NCI-H446 treated with DMSO at 0.1 percent for 48 hours (cell line): ENCODE data around the gene RALB.
"Not testable (repeated sequence)": the region's sequence is repeated elsewhere in the genome, so short reads cannot be mapped to it uniquely, and the experiment has no call there.

ENCODE experiments used
- DNase-seq: peaks from one replicate; lab custom pipeline; 2025; lab: John Stamatoyannopoulos, UW

The RALB gene

DNA sequence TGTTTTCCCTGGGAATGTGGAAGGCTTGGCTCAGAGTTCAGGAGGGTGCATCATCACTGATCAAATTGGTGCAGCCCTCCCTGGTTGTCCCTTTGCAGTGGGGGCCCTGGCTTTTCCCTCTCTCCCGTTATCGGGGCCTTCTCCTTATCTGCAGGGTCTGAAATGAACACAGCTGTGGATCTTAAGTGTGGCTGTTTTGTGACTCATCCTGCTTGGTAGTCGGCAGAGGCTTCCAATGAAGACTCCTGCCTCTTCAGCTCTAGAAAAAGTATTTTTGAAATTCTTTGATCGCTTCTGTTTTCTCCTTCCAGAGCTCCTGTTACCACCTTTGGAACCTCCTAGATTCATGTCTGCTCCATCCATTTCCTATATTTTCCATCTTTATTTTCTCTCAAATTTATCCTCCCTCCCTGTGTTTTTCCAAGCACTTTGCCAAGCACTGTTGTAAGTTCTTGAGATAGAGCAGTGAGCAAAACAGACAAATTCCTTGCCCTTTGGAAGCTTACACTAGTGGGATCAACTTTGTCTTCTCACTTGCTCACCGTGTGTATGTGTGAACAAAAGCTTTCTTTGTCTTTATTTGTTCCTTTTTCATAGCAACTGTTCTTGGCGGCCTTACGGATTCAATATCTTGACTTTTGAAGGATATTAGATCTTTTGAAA lies 45.7 kb downstream of the RALB start:
- no peak for DNase-seq

DNA sequence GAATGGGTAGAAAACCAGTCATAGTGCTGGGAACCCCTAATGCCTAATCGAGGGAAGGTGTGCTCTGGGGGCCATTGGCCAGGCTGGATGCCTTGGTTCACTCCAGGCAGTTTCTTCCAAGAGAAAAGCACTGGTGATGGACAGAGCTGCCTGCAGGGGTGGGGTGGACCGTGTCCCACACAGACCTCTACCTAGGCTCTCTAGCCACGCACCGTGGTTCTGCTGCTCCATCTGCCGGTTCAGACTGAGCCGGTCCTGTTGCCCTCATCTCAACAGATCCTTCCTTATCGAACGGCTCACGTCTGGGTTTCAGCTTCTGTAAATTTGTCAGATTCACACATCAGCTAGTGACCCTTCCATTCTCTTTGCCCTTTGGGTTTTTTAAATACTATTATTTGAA lies 46.4 kb downstream of the RALB start:
- DNase-seq = no peak

DNA sequence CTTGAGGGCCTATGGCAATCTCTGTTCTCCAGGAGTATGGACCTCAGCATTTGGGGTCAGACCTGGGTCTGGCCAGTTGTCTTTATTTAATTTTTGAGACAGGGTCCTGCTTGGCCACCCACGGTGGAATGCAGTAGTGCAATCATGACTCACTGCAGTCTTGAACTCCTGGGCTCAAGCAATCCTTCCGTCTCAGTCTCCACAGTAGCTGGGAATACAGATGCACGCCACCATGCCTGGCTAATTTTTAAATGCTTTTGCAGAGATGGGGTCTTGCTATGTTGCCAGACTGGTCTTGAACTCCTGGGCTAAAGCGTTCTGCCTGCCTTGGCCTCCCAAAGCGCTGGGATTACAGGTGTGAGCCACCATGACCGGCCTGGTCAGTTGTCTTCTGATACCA lies 46.9 kb downstream of the RALB start:
- DNase-seq = no peak

DNA sequence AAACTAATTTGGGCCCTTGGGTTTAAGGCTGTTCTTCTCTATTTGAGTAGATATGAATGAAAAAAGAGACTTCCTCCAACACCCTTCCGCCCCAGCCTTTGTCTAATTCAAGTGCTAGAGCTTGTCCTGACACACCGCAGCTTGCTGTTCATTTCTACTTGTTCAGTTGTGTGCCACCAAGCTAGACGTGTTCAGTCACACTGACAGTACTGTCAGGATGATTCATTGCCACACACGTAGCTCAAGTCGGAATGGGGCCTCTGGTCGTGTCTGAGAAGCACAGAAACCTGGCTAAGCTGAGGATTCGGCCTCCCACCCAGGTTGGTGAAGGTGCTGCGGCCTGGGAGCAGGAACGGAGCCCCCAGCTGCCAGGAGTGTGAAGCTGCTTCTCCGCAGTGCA lies 47.7 kb downstream of the RALB start:
- no peak for DNase-seq

DNA sequence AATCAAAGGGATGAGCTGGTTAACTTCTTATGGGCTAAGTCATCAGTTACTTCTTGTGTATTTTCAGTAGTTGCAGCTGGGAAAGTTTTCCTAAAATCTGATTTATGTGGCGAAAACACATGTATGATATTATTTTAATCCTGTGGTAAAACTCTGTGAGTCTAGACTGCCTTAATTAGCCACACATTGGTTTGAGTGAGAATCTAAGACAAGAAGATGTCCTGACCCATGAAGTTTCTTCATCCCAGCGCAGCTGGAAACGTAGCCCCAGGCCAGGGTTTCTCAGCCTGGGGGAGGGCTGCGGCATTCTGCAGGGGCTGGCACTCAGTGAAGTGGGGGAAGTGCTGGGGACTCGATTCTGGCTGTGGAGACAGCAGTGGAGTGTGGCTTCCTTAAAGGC lies 48.6 kb downstream of the RALB start:
- DNase-seq = no peak

DNA sequence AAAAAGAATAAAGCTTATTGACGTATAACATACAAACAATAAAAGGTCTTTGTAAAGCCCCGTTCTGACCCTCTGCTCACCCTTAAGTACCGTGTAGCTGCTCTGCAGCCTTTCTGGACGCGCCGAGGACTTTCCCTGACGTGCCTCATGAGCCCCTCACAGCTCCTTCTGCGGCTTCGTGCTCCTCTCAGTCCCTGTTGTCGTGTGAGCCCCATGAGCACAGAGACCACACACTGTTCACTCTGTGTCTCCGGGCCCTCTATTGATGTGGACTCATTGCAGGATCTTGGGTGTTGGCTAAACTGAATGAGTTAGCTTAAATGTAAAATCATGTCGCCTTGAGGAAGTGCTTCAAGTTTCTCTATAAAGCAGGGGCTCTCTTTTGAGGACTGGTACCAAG lies 49.6 kb downstream of the RALB start:
- no peak for DNase-seq

DNA sequence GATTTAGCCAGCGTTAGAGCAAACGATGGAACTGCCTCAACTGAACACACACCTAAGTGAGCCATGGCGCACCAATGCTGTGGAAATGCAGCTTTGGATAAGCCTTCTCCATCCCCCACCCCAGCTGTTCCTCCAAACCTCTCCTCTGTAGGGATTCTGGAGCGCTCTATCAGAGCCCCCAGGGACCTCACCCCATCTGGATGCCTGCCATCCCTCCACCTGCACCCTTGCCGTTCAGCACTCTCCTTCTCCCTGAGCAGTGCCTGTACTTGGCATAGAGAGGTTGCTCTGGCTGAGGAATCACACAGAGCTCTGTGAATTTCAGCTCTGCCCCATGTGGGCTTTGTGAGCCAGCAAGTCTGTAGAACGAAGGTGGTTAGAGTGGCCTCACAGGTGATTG lies 50.5 kb downstream of the RALB start:
- no peak for DNase-seq

DNA sequence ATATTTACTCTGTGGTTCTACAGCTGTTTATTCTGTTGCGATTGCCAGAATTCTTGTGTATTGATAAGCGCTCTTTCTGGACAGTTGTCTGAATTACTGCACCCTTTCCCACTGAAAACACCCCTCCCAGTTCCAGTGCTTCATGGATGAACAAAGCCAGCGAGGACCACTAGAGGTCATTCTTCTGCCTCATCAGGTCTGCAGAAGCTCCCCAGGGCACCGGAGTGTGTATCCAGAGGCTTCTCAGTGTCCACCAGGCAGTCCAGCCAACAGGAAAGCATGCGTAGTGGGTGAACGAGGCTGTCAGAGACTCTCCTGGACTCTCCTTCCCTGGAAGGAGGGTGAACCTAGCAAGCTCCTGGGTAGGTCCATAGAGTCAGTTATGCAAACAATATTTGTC lies 52.6 kb downstream of the RALB start:
- no peak for DNase-seq

DNA sequence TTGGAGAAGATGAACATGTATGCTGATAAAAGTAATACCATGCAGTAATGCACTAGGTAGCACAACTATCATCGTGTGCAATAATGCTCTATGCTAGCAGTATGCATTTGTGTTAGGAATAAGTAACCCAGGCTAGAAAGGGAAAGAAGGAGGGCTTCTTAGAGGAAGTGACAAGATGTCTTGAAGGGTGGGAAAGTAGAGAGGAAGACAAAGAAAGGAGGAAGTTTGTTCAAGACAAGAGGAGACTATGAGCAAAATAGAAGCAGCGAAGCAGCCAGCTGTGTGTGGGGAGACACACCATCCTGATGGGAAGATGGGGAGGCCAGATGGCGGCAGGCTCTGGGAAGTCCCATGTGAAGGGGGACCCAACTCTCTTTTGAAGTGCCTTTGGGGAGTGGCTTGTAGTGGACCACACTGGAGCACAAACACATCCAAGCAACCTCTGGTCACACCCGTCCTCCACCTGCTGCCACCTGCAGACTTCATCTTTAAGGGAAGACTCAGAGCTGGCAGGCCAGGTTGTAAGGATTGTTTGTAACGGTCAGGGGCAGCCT lies 53.4 kb downstream of the RALB start:
- DNase-seq = no peak

DNA sequence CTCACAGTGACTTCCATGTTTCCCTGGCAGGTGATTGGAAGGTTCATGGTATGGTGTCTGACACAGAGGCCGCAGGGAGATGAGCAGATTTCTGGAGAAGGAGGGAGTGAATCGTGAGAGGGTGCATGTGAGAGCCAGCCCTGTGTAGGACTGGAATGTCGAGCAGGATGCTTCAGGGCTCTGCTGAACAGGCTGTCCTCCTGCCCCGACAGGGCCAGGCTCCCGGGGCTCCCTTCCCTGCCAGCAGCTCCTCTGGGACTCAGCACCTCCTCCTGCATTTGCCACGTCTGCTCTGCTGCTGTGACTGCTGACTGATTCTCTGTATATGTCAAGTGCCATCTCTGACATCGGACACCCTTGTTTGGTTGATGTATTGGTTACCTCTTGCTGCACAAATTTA lies 54.8 kb downstream of the RALB start:
- DNase-seq = no peak

DNA sequence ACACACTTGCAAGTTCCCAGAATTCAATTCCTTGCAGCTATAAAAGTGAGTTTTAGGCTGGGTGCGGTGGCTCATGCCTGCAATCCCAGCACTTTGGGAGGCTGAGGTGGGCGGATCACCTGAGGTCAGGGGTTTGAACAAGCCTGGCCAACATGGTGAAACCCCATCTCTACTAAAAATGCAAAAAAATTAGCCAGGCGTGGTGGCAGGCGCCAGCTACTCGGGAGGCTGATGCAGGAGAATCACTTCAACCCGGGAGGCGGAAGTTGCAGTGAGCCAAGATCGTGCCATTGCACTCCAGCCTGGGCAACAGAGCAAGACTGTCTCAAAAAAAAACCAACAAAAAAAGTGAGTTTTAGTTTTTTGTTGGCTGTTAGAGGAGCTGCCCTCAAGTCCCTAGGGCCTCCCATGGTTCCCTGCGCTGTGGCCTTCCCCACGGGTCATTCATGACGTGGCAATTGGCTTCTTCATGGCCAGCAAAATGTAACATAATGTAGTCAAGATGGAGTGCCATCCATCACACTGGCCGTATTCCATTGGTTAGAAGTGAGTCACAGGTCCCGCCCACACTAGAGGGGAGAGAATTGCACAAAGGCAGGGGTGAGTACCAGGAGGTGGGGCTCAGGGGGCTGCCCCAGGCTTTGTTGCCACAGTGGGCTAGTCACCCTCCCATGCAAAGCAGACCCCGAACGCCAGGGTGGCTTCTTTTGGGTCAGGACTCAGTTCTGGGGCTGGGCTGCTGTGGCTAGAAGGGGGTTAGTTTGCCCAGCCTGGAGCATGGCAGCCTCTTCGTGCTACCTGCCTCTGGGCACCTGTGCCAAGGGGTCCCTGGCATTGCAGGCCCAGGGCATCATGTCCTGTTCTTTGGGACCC lies 55.6 kb downstream of the RALB start:
- DNase-seq = no peak

DNA sequence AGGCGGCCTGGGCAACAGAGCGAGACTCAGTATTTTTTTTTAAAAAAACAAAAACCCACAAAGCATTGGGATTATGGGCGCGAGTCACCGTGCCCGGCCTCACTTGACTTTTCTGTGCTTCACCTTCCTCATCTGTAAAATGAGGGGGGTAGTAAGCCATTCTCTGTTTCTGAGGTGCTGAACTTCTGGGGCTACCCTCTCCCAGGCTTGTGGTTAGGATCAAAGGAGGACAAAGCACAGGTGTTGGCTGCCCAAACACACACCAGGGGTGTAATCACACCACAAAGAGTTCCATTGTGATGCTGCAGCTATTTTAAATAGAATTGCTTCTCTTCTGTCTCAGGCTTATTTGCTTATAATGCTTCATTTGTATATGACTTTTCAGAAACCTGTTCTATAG lies 57.5 kb downstream of the RALB start:
- no peak for DNase-seq

DNA sequence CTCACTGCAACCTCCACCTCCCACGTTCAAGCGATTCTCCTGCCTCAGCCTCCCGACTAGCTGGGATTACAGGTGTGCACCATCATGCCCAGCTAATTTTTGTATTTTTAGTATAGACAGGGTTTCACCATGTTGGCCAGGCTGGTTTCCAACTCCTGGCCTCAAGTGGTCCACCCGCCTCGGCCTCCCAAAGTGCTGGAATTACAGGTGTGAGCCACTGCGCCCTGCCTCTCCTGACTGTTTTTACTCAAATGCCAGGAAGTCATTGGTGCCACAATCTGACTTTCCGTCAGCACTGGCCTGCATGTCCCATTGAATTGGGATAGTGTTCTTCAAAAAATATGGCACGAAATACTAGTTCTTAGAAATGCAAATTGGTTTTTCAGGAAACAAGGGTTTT lies 58.2 kb downstream of the RALB start:
- not testable (repeated sequence) for DNase-seq

DNA sequence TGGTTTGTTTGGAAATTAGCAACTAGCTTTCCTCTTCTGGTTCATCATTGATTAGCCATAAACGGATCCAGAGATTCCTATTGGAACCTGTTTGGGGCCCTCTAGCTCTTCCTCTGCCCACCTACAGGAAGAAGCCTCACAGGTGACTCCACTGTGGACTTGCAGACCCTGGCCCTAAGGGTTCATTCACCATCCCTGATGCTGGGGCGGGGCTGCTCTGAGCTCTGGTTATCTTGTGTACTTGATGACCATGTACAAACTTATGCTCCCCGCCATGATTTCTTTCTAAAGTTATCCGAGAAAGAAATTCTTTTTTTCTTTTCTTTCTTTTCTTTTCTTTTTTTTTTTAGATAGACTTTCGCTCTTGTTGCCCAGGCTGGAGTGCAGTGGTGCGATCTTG lies 59.4 kb downstream of the RALB start:
- no peak for DNase-seq

DNA sequence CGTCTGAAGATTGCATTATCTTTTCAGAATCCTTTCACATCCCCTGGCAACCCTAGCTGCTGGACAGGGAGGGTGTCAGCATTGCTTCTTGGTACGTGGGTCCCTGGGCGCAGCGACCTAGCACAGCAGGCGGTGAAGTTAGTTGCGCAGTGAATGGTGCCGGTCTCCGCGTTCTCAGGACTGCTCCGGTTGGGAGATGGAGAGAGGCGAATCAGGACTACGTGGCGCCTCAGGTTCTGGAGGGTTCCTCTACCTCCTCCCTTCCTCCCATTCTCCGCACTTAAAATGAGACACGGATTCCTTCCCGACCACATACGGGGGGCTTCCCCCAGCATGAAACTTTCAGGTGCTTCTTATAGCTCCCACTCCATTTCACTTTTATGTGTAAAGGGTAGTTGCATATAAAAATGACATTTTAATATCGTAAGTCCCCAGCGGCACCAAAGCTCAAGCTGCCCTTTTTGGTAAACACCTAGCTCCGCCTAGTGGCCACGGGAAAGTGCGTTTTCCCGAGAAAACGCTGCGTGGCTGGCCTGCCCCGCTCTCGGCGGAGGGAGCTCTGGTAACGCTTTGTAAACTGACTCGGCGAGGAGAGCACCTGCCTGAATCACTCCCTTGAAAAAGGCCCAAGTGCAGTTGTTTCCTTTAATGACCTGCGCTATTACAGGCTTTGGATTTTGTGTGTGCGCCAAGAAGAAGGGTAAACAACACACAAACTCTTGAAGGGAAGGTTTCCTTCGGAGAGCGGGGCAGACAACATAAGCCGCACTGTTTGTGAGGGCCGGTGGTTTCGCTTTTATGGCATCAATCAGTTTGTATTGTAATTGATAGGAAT lies 60.4 kb downstream of the RALB start:
- DNase-seq = no peak

DNA sequence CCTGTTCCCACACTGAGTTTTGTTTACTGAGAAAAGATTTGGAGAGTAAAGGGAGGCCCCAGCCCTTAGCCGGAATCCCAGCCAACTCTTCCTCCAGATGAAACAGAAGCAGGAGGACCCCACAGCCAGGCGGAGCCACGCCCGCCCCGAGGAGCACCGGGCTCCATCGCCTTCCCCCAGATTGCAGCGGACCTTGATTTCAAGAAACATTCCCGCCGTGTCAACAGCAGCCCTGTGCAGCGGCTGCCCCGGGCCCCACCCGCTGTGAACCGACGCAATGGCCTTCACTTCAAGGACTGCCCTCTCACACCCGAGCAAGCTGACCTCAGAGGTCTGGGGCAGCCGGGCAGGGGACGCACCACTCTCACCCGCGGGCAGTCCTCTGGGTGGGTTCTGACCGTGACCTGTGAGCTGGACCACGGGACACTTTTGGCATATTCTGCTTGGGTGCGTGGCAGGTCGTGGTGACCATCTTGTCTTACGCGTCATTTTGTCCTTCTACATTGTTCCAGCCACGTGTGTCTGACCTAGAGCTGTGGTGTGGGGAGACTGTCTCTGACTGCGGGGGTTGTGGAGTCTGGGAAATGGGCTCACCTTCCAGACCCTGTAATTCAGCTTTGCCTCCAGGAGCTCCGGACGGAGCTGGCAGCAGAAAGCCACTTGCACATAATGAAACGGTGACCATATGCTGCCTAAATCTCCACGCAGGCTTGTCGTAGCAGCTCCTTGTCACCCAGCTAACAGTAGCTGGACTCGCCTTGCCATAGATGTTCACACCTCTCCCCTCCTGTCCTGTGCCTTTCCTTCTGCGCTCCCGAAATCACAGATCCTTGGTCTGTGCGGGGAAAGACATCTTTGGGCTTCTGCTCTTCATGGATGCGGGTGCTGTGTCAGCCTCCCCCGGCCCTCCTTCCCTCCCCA lies 61.3 kb downstream of the RALB start:
- DNase-seq = no peak

DNA sequence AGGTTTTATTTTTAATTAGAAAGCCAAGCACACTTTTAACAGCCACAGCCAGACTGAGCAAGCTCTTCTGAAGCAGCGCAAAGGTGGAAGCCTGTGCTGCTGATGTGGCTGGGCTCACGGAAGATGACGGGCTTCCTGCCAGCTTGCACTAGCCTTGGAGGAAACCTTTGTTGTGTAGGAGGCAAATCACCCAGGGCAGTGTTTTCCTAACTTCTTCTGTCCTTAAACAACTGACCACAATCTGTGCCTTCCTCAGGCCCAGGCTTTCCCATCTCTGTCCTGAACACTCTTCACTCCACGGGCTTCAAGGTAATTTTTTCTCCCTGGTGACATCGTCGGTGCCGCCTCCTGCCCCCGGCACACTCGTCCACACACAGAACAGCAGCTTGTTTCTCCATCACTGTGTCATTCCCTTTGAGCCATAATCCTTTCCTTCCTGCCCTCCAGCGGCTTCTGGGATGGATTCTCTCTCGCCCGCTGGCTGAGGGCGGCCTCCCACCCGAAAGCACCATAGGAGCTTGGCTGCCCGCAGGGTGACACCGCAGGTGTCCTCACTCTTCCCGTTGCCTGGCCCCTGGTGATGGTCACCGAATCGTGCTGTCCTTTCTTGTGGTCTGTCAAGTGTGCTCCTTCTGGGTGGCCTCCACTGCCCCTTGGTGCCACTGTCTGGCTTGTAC lies 62.2 kb downstream of the RALB start:
- DNase-seq = no peak

DNA sequence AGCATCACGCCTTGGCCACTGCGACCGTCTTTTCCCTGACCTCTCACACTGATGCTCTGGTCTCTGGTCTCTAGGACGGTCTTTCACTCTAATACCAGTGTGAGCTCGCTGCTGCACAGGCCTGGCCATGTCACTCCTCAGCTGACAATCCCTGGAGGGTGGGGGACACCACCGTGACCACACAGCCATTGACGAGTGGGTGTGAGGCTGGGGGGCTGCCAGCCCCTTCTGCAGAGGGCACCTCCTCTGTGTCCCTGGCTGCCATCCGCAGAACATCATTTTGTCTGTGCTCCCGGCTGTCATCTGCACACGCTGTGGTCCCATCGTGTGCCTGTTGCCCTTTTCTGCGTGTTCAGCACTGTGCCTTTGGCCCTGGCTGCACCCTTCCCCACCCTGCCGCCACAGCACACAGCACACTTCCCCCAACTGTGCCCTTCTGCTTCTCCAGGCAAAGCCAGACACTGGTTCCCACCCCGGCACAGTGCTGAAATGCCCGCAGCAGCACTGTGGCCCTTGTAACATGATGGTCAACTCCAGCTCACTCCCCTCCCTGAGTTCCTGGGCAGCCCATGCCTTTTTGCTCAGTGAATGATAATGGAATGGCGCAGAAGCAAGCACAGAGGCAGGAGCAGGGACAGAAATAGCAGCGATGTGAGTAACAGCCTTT lies 62.8 kb downstream of the RALB start:
- DNase-seq = no peak

DNA sequence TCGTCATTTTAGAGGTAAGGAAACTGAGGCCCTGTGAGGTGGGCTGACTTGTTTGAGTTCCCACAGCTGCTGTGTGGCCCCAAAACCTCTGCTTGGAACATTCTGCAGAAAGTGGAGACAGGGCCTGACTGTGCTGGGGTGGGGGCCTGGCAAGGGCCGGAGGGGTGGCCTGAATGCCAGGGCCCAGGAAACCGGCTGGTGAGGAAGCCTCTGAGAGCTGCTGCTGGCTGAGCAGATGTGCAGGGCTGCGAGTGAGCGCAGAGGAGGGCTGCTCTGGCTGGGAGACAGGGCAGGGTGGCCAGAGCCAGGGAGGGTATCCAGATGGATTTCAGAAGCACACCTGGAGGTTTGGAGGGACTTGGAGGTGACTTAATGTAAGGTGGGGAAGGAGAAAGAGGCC lies 63.4 kb downstream of the RALB start:
- no peak for DNase-seq

DNA sequence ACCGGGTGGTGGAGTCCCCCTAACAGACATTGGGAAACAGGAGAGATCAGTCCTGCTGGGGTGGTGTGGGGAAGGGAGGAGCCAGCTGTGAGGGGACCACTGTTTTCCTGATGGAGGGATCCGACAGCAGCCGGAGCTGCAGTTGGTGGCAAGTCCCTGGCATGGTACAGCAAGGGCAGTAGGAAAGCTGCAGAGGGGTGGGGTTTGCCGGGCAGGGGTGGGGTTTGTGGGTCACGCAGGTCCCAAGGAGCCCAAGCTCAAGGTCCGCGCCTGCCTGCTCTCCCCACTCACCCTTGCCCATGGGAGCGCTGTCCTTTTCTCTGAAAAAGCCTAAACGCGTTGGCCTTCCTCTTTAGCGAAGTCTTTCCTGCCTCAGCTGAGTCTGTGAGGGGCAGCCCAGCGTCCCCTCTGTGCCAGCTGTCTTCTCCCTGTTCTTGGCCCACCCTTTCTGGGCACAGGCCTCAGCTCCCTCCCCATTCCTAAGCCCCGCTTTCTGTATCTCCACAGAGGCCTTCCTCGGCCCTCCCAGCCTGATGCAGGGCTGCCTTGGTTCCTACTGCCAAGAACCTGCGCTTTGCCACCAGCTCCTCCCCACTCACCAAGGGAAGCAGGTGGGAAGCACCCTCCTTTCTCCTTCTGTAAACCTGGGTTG lies 64.0 kb downstream of the RALB start:
- DNase-seq = no peak
